ENCODE measurements around the gene MYO7B.

Gene MYO7B

GRCh38 chr2:127640082-127641072 lies 104.9 kb downstream of the MYO7B start:
- peak in 1 of 3 experiments; percentile 9 for DNase-seq

GRCh38 chr2:127641133-127641532 lies 105.7 kb downstream of the MYO7B start:
- DNase-seq = no peak

GRCh38 chr2:127641846-127642507 lies 106.5 kb downstream of the MYO7B start:
- DNase-seq = no peak

DNA sequence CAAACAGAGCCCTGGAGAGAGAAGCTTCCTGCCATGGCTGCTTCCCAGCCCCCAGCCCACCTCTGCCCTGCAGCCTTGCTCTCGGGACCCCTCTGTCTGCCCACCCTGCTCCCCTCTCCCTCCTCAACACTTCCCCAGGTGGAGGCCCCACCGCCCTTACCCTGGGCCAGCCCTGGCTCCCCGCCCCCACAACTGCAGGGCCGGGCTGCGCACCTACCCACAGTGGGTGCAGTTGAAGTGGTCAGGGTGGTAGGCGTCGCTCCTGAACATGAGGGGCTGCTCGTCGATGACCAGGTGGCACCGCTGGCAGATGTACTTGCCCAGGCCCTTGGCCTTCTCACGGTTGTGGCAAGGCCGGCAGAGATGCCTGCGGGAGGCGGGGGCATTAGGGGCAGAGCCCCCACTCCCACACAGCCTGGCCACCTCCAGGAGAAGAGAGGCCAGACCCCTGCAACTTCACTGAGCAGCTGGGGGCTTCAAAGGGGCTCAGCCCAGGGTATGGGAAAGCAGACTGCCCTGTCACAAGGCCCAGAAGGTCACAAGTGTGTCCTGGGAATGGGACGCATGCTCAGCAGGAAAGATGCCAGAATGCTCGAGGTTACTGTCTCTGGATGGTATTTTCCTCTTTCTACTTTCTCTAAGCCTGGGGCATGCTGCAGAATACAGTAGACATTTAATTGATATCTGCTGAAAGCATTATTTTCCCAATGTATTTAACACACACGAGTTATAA lies 107.4 kb downstream of the MYO7B start:
- no peak for DNase-seq

DNA sequence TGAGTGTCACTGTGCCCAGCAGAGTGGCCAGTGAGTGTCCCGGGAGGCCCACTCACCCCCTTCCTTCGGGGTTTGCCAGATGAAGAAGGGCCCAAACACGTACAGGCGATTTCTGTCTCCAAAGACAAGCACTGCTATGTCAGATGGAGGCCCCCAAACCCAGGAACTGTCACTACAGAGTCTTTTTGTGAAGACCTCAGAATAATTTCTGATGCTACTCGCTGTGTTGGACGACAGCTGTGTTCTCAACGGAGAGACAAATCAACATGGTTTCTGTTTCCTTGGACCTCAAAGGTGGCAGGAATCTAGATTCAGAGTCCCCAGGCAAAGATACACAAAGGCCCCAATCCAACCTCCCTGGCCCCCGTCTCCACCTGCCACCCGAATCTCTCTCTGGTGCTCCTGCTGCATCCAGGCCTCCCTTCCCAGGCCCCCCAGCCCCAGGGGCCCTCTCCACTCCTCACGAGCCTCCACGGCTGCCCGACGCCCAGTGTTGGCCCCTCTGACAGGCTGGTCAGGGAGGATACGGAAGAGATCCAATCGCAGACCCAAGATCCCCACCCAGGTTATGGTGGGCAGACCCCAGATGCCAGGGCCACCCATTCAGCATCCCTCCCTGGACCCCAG lies 108.1 kb downstream of the MYO7B start:
- DNase-seq = no peak

GRCh38 chr2:127644066-127645025 lies 108.9 kb downstream of the MYO7B start:
- DNase-seq = no peak

DNA sequence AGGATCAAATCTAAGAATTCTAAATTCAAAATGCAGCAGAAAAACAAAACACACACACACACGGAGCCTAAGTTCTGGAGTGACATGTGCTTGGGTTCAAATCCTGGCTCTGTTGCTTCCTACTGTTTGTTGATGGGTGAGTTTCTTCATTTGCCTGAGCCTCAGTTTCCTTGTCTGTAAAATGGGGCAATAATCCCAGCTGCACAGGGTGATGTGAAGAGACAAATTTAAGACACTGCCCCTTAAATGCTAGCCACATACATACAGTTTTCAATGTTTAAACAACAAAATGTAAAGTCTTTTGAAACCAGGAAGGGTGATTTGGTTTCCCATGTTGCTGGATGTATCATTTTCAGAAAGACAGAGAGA lies 109.5 kb downstream of the MYO7B start:
- DNase-seq = no peak

DNA sequence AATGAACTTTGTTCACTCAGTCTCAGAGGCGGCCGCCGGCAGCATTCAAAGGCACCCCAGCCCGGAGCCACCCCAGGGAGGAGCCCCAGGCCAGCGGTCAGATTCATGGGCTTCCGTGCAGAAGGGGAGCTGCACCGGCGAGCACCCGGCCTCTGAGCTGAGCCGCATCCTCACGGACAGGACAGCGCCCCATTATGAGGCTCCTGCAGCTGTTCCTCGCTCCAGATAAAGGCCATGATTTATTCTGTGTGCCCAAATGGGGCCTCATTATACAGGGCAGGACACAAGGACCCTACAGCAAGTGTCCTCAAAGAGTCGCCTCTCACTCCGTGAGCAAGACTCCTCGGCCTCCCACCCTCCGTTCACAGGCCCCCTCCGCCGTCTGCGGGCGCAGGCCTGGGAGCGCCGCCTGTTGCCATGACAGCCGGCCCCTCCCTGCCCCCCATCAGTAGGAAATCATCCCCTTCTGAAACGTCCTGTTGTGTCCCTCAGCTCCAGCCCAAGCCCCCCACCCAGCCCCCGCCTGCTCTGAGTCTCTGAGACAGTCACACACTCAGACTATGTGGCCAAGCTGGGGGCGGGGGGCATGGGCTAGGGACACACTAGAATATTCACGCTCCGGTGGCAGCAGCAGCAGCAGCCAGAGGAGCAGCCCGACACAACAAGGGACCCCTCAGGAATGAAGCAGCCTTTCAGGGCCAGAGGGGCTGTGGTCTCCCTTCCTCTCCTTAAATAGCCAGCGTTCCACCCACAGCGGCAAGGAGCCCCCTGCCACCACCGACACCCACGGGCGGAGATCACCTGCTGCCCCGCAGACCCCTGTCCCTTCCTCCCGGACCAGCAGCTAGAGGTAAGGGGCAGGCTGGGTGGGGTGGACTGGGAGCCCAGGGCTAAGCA lies 110.2 kb downstream of the MYO7B start, which contains the start of gene GPR17:
TSS of gene GPR17 (plus strand) at position 759 of the 897 bp plus-strand sequence. CDS start 4,583 bp downstream, outside the sequence.
- no peak for DNase-seq

GRCh38 chr2:127646487-127647241 lies 111.2 kb downstream of the MYO7B start:
- DNase-seq = no peak

DNA sequence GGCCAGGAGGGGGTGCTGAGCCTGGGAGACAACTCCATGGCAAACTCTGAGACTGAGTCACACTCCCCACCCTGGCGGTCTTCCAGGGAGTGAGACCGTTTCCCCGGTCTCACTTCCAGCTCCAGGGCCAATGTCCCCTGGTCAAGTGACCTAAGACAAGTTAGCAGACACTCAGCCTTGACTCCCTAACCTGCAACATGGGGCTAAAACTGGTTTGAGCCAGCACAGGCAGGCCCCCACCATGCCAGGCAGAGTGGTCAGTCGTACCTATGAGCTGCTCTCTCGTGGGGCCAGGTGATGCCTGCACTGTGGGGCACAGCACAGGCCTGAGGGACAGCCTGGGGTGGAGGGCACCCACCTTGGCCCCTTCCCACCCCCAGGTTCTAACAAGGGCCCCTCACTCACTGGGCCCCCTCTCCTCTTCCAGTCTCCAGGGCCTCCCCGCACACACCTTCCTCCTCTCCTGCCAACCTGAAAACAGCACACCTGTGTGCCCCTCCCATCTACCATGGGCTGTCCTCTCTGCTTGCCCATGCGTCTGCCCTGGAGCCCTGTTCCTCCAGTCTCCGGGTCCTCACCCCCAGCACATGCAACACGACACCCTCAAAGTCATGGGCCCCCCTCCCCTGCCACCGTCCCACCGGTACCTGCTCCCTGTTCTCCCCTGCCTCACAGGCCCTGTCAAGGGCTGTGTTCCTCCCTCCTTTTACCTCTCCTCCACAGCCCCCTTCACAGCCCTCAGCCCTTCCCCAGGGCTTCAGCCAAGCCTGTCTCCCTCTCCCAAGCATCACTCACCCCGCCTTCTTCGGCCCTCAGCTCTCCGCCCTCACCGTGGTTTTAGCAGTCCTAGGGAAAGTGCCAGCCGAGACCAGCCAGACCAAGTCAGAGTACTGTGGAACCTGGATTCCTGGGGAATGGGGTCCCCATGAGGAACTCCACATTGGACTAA lies 112.0 kb downstream of the MYO7B start:
- DNase-seq = no peak

- DNase-seq = no peak
Measured at GRCh38 chr2:127648321-127648720, 112.8 kb downstream of the MYO7B start.

GRCh38 chr2:127649100-127649611 lies 113.7 kb downstream of the MYO7B start:
- no peak for DNase-seq

GRCh38 chr2:127649684-127650040 lies 114.2 kb downstream of the MYO7B start:
- peak; percentile 49 to 81 (median 58) for DNase-seq

- no peak for DNase-seq
Measured at GRCh38 chr2:127650041-127650784, 114.7 kb downstream of the MYO7B start.

DNA sequence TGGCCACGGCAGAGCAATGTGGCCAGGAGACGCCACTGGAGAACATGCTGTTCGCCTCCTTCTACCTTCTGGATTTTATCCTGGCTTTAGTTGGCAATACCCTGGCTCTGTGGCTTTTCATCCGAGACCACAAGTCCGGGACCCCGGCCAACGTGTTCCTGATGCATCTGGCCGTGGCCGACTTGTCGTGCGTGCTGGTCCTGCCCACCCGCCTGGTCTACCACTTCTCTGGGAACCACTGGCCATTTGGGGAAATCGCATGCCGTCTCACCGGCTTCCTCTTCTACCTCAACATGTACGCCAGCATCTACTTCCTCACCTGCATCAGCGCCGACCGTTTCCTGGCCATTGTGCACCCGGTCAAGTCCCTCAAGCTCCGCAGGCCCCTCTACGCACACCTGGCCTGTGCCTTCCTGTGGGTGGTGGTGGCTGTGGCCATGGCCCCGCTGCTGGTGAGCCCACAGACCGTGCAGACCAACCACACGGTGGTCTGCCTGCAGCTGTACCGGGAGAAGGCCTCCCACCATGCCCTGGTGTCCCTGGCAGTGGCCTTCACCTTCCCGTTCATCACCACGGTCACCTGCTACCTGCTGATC lies 115.4 kb downstream of the MYO7B start:
- DNase-seq = no peak

DNA sequence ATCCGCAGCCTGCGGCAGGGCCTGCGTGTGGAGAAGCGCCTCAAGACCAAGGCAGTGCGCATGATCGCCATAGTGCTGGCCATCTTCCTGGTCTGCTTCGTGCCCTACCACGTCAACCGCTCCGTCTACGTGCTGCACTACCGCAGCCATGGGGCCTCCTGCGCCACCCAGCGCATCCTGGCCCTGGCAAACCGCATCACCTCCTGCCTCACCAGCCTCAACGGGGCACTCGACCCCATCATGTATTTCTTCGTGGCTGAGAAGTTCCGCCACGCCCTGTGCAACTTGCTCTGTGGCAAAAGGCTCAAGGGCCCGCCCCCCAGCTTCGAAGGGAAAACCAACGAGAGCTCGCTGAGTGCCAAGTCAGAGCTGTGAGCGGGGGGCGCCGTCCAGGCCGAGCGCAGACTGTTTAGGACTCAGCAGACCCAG lies 115.9 kb downstream of the MYO7B start:
- DNase-seq = no peak

DNA sequence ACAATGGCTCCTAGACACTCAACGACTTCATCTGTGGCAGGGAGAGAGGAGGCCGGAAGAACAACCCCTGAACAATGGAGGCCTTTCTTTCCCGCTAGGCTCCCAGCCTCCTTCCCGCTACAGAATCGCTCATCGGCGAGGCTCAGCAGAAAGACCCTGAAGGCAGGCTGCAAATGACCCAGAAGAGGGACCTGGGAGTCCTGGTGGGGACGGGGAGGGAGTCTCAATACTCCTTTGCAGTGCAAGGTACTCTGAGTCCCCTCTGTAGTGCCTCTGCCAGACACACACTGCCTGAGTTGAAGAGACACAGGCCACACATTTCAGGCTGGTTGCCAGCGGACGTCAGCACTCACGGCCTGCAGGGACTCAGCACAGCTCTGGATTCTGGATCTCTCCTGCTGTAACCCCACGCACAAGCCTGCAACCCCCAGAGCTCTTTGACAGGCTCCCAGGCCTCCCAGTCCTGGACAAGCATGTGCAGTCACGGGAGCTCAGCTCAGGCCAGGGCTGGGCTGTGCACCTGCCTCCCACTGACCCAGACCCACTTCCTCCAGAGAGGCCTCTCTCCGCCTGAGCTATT lies 116.6 kb downstream of the MYO7B start:
- DNase-seq = no peak

All from NCI-H1417 (cell line).